Nephron (organoid): Measurements from ENCODE around the gene PTGIS.

Experiments
- H3K27ac Mint-ChIP-seq, 3 experiments: 2 replicates each; pipeline ENCODE4 v1.8.0; 2020; ENCODE audit warnings: mixed read lengths in 3 of 3, mild to moderate bottlenecking in 2 of 3, moderate library complexity in 1 of 3
- H3K27me3 Mint-ChIP-seq: 2 replicates; pipeline ENCODE4 v1.8.0; 2021; ENCODE audit warnings: low read depth, mild to moderate bottlenecking, moderate library complexity, mixed read lengths
- H3K36me3 Mint-ChIP-seq: 2 replicates; pipeline ENCODE4 v1.8.0; 2020; ENCODE audit warnings: low read depth, mixed read lengths
- H3K4me1 Mint-ChIP-seq: 2 replicates; pipeline ENCODE4 v1.8.0; 2020; ENCODE audit warnings: mixed read lengths
- H3K4me3 Mint-ChIP-seq, 3 experiments: 2 replicates each; pipeline ENCODE4 v1.8.0; 2020; ENCODE audit warnings: mild to moderate bottlenecking in 3 of 3, mixed read lengths in 3 of 3, moderate library complexity in 2 of 3
- H3K9me3 Mint-ChIP-seq: 2 replicates; pipeline ENCODE4 v1.8.0; 2020; ENCODE audit warnings: mixed read lengths
- TF ChIP-seq, protein P1 (sequence below), 3 experiments: fragments of 200-600 bp; sonication (generic); IDR thresholded peaks; one replicate each; pipeline ENCODE4 v1.5.0; 2021; ENCODE audit warnings: antibody characterized with exemption in 3 of 3; ENCODE audit not compliant: unreplicated experiment in 3 of 3

Gene PTGIS

DNA sequence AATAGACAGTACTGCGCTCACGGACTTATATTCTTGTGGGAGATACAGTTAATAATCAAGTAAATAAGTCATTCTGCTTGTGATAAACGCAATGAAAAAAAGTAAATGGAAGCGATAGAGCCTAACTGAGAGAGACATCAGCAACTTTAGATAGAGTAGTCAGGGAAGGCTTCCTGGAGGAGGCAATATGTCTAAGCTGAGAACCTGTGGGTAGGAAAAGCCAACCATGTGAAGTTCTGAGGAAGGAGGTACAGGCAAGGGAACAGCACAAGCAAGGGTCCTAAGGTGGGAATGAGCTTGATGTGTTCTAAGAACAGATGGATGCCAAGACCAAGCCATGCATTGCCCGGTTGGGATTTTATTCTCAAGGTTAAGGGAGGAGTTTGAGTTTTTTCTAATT, 78.2 kb downstream of the PTGIS start:
- H3K27me3 Mint-ChIP-seq, result peaks cover 52% of the 10 kb centered on the region
- H3K9me3 Mint-ChIP-seq, result peaks cover 13% of the 10 kb centered on the region
- no peaks in the 10 kb centered on the region for H3K36me3 Mint-ChIP-seq
- H3K4me3 Mint-ChIP-seq, result no peak overlapping the region
- TF ChIP-seq, protein P1, sequence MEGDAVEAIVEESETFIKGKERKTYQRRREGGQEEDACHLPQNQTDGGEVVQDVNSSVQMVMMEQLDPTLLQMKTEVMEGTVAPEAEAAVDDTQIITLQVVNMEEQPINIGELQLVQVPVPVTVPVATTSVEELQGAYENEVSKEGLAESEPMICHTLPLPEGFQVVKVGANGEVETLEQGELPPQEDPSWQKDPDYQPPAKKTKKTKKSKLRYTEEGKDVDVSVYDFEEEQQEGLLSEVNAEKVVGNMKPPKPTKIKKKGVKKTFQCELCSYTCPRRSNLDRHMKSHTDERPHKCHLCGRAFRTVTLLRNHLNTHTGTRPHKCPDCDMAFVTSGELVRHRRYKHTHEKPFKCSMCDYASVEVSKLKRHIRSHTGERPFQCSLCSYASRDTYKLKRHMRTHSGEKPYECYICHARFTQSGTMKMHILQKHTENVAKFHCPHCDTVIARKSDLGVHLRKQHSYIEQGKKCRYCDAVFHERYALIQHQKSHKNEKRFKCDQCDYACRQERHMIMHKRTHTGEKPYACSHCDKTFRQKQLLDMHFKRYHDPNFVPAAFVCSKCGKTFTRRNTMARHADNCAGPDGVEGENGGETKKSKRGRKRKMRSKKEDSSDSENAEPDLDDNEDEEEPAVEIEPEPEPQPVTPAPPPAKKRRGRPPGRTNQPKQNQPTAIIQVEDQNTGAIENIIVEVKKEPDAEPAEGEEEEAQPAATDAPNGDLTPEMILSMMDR (IDR thresholded peaks at IDR 0.05; ENCODE audit: unreplicated experiment in 3 of 3), result no peak
- no peaks in the 10 kb centered on the region for H3K4me1 Mint-ChIP-seq
- no peak overlapping the region for H3K27ac Mint-ChIP-seq

DNA sequence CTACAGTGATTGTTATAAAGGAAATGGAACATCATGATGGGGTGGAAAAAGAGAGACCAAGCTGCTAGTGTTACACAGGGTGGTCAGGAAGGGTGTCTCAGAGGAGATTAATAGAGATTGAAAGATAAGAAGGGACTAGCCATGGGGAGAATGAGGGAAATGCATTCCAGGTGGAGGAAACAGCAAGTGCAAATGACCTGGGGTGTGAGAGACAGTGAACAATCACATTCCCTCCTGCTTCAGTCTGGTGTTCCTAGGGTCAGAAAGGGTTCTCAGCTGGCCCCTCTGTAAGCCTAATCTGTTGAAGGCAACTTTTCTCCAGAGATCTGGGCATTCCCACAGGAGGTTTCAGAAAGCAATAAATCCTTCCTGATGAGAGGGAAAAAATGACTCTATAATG, 81.9 kb downstream of the PTGIS start:
- TF ChIP-seq, protein P1 (IDR thresholded peaks at IDR 0.05; ENCODE audit: unreplicated experiment in 3 of 3), result no peak
- Mint-ChIP-seq H3K4me3 (peak overlapping the region in 2 of 3 experiments; percentile 31 to 50), H3K27ac (no peak overlapping the region), H3K9me3 (peaks cover 13% of the 10 kb centered on the region), H3K36me3 (no peaks in the 10 kb centered on the region), H3K27me3 (peaks cover 78% of the 10 kb centered on the region), H3K4me1 (peaks cover 6% of the 10 kb centered on the region)

DNA sequence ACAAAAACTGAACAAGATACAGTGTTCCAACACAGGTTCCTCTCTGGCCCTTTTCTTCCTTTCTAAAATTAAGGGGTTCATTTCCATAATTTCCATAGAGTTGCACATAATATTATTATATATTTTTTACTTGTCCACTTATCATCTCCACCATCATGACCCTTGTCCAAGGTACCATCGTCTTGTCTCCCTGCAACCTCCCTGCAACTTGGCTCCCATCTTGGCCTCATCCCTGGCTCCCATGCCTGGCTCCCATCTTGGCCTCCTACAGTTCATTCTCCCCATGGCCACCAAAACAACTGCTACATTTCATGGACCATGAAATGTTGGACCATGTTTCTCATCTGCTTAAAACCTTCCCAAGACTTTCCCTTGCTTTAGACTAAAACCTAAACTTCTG, 82.4 kb downstream of the PTGIS start:
- H3K27me3 Mint-ChIP-seq, result peaks cover 83% of the 10 kb centered on the region
- peaks cover 6% of the 10 kb centered on the region for H3K4me1 Mint-ChIP-seq
- peaks cover 13% of the 10 kb centered on the region for H3K9me3 Mint-ChIP-seq
- H3K4me3 Mint-ChIP-seq, result peak overlapping the region; percentile 31 to 50 (median 46)
- H3K27ac Mint-ChIP-seq, result no peak overlapping the region
- TF ChIP-seq, protein P1 (IDR thresholded peaks at IDR 0.05; ENCODE audit: unreplicated experiment in 3 of 3), result no peak
- no peaks in the 10 kb centered on the region for H3K36me3 Mint-ChIP-seq

DNA sequence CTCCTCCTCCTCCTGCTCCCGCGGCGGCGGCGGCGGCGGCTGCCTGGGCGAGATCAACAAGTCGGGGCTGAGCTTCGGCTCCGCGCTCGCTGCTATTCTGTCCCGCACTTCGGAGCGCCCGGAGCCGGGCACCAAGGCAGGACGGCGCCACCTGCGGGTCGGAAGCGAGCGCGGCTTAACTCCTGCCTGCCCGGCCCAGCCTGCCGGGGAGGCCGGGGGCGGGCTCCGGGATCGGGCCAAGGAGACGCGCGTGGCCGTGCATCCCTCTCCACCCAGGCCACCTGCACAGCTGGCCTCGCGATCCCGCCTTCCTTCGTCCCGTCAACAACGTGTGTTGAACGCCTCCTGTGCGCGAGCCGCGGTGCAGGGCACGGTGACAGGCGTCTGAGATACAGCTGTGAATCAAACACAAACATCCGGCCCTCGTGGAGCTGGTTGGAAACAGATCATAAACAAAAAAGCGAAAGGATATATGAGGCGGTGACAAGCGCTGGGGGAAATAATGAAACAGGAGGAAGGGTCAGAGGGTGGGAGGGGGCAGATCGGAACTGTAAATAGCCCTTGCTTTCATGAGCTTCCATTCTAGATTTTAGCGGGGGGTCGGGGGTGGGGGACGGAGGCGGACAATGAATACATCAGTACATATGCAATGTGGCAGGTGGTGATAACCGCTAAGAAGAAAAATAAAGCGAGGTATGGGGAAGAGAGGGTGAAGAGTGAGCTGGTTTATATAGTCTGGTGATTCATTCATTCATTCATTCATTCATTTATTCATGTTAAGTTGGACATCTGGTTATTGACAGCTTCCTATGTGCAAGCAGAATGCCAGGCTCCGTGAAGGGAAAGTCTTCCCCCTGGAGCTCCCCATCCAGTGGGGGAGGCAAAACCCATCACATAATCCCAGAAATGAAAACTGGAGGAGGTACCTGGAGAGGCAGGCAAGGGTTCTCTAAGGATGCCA, 83.5 kb downstream of the PTGIS start:
- Mint-ChIP-seq H3K27ac (no peak overlapping the region), H3K36me3 (no peaks in the 10 kb centered on the region), H3K4me3 (peak overlapping the region; percentile 83 to 90 (median 86)), H3K4me1 (peaks cover 6% of the 10 kb centered on the region), H3K9me3 (peaks cover 7% of the 10 kb centered on the region), H3K27me3 (peaks cover 86% of the 10 kb centered on the region)
- TF ChIP-seq, protein P1 (IDR thresholded peaks at IDR 0.05; ENCODE audit: unreplicated experiment in 3 of 3), result peak; percentile 71 to 86 (median 77)

DNA sequence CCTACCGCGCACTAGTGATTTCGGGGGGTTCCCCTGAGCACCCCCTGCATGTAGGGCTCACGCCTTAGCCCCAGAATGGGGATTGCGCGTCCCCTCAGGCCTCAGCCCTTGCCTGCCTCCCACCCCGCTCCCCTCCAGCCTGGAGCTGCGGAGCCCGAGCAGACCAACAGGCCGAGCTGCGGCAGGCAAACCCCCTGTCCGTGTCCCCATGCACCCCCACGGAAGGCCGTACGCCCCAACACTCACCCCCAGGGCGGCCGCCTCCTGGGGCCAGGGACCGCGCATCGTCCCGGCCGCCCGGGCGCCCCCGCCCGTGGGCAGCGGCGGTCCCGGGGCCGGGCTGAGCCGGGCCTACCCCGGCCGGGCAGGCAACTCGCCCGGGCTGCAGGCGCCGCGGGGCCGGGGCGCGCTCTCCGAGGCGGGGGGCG, 84.2 kb downstream of the PTGIS start:
- Mint-ChIP-seq H3K4me3 (peak overlapping the region; percentile 47 to 76 (median 61)), H3K9me3 (peaks cover 4% of the 10 kb centered on the region), H3K27ac (no peak overlapping the region), H3K27me3 (peaks cover 80% of the 10 kb centered on the region), H3K36me3 (no peaks in the 10 kb centered on the region), H3K4me1 (peaks cover 6% of the 10 kb centered on the region)
- TF ChIP-seq, protein P1 (IDR thresholded peaks at IDR 0.05; ENCODE audit: unreplicated experiment in 3 of 3), result no peak
